BE2C (cell line): ENCODE results near the gene FAM151A.

ENCODE experiments used
- DNase-seq: peaks from one replicate; pipeline ENCODE4 v3.0.0-alpha.2; 2020
- H3K27me3 ChIP-seq: fragments of 250-450 bp; sonication (Bioruptor Pico); 2 replicates; pipeline ENCODE4 v1.5.1; 2020; ENCODE audit warnings: mild to moderate bottlenecking
- H3K36me3 ChIP-seq: fragments of 250-450 bp; sonication (Bioruptor Pico); 2 replicates; pipeline ENCODE4 v1.5.1; 2020; ENCODE audit warnings: mild to moderate bottlenecking
- H3K4me1 ChIP-seq: fragments of 250-450 bp; sonication (Bioruptor Pico); 2 replicates; pipeline ENCODE4 v1.5.1; 2020
- H3K4me3 ChIP-seq: 2 replicates; pipeline ENCODE4 v1.5.1; 2011; ENCODE audit warnings: low read depth, low read length
- H3K9me3 ChIP-seq: fragments of 250-450 bp; sonication (Bioruptor Pico); 2 replicates; pipeline ENCODE4 v1.5.1; 2020
- TF ChIP-seq, protein P1 (sequence below): IDR thresholded peaks from 2 replicates; pipeline ENCODE4 v1.5.1; 2012; ENCODE audit warnings: mild to moderate bottlenecking, low read depth, low read length

FAM151A gene

DNA sequence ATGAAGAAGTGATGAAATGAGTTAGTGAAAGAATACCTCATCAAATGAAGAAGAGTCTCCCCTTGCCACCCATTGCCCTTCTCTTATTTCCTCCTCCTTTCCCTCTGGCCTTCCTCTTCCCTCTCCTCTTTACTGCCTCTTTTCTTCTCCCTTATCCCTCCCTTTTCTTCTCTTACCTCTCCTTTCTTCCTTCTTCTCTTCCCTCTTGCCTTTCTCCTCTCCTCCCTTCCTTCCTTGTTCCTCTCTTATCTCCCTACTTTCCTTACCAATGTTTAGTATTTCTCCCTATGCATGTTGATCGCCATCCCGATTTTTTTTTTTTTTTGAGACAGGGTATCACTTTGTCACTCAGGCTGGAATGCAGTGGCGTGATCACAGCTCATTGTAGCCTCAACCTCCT lies 27.1 kb upstream of the FAM151A start:
- TF ChIP-seq, protein P1, sequence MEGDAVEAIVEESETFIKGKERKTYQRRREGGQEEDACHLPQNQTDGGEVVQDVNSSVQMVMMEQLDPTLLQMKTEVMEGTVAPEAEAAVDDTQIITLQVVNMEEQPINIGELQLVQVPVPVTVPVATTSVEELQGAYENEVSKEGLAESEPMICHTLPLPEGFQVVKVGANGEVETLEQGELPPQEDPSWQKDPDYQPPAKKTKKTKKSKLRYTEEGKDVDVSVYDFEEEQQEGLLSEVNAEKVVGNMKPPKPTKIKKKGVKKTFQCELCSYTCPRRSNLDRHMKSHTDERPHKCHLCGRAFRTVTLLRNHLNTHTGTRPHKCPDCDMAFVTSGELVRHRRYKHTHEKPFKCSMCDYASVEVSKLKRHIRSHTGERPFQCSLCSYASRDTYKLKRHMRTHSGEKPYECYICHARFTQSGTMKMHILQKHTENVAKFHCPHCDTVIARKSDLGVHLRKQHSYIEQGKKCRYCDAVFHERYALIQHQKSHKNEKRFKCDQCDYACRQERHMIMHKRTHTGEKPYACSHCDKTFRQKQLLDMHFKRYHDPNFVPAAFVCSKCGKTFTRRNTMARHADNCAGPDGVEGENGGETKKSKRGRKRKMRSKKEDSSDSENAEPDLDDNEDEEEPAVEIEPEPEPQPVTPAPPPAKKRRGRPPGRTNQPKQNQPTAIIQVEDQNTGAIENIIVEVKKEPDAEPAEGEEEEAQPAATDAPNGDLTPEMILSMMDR = no peak
- Histone ChIP-seq H3K4me3 (no peak overlapping the region), H3K27me3 (no peaks in the 10 kb centered on the region), H3K9me3 (no peaks in the 10 kb centered on the region), H3K4me1 (no peaks in the 10 kb centered on the region), H3K36me3 (no peaks in the 10 kb centered on the region)
- DNase-seq = no peak

- H3K4me1 ChIP-seq = no peaks in the 10 kb centered on the region
- TF ChIP-seq, protein P1 = no peak
Measured at GRCh38 chr1:54649921-54650320, 26.6 kb upstream of the FAM151A start.

DNA sequence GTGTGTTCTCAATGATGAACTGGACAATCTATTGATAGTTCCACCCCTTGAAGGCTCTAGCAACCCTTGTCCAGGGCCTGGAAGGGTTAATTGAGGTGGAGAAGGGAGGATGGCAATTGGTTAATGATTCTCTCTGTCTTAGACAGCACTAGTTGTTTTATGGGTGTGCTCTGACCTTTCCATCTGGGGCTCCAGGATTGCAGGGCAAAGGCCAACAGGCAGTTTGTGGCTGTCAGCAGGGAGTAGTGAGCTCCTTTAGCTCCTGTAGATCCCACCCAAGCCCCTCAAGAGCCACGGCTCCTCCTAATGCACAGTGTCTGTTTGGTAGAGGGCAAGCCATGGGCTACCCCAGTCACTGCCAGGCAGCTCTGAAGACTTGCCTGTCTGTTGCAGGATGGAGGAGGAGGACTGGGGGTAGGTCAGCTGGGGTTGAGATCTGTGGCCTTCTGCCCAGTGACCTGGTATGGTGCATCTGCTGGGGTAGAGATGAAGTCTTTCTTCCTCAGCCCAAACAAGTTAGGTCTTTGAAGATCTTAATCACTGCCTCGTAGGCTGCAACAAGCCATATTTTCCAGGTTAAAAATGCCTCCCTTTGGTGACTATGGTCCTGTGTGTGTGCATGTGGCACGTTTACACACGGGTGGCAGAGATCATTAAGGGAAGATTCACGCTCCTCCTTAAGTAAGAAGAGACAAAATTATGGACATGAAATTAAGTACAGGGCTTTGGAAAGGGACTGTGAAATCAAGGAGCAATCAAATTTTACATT lies 26.0 kb upstream of the FAM151A start:
- no peak overlapping the region for H3K4me3 ChIP-seq
- TF ChIP-seq, protein P1 = no peak
- no peaks in the 10 kb centered on the region for H3K36me3 ChIP-seq
- no peak for DNase-seq
- H3K4me1 ChIP-seq = no peaks in the 10 kb centered on the region
- no peaks in the 10 kb centered on the region for H3K27me3 ChIP-seq
- no peaks in the 10 kb centered on the region for H3K9me3 ChIP-seq

More at GRCh38 chr1:54649921-54650320, 26.6 kb upstream of the FAM151A start:
- no peaks in the 10 kb centered on the region for H3K27me3 ChIP-seq
- no peaks in the 10 kb centered on the region for H3K9me3 ChIP-seq
- DNase-seq = no peak
- H3K36me3 ChIP-seq = no peaks in the 10 kb centered on the region
- H3K4me3 ChIP-seq = no peak overlapping the region

DNA sequence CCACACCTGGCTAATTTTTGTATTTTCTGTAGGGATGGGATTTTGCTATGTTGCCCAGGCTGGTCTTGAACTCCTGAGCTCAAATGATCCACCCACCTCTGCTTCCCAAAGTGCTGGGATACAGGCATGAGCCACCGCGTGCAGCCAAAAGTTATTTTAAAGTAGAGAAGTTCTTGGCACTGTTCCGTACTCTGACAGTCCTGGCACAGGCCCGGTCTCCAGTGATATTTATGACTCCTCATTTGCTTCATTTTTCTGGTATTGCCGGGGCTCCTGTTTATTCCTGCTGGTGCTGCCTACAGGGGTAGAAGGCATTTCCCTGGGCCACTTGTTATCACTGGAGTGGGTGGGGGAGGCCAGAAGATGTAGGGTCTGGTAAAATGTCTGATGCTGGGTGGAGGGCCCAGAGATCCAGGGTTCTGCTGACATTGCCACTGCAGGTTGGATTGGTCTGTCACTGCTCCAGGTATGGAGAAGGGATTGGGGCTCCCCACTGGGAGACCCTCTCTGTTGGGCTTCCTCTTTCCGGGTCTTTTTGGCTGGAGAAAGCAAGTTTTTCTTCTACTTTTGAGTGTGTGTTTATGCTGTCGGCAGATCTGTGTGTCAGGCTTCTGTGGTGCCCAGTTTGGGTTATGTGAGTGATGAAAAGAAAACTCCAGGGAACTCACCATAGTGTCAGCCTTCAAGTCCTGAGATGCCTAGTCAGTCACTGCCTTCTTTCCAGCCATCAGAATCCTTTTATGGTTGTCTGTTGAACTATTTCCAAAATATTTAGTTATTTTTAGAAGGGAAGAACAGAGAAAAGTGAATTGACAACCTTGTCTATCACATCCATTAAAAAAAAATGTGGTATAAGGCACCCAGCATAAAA lies 22.7 kb upstream of the FAM151A start:
- H3K4me3 ChIP-seq = no peak overlapping the region
- no peaks in the 10 kb centered on the region for H3K27me3 ChIP-seq
- H3K4me1 ChIP-seq = no peaks in the 10 kb centered on the region
- TF ChIP-seq, protein P1 = no peak
- no peak for DNase-seq
- H3K9me3 ChIP-seq = no peaks in the 10 kb centered on the region
- H3K36me3 ChIP-seq = no peaks in the 10 kb centered on the region

DNA sequence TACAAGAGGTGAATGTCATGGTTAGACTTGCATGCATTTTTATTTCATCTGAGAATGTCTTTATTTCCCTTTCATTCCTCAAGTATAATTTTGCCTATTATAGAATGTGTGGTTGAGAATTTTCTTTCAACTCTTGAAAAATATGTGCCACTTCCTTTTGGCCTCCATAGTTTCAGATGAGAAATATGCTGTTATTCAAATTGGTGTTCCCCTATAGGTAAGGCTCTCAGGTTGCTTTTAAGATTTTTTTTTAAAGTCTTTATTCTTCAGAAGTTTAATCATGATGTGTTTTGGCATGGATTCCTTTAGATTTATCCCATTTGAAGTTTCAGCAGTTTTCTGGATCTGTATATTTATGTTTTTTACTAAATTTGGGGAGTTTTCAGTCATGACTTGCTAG lies 20.4 kb upstream of the FAM151A start:
- DNase-seq = no peak
- no peak overlapping the region for H3K4me3 ChIP-seq
- H3K36me3 ChIP-seq = no peaks in the 10 kb centered on the region
- no peaks in the 10 kb centered on the region for H3K27me3 ChIP-seq
- no peaks in the 10 kb centered on the region for H3K4me1 ChIP-seq
- H3K9me3 ChIP-seq = no peaks in the 10 kb centered on the region
- TF ChIP-seq, protein P1 = no peak
